Measurements from ENCODE around the gene CCDC183.

Gene CCDC183

GRCh38 chr9:136824496-136825225, 28.5 kb downstream of the CCDC183 start:
- Histone ChIP-seq H3K9ac (ENCODE audit: low read depth in 1 of 2, low read length in 2 of 2) (no peak overlapping the region), H3K27ac (ENCODE audit: low read depth in 2 of 2, low read length in 2 of 2) (no peak overlapping the region), H3K36me3 (ENCODE audit: control insufficient read depth in 2 of 2, insufficient read depth in 2 of 2, low read length in 2 of 2) (peaks cover 33 to 46% of the 10 kb centered on the region in 2 donors), H3K4me3 (ENCODE audit: low read length in 2 of 2) (no peak overlapping the region), H3K27me3 (ENCODE audit: control insufficient read depth in 2 of 2, insufficient read depth in 2 of 2, low read length in 2 of 2) (no peaks in the 10 kb centered on the region), H3K9me3 (ENCODE audit: control insufficient read depth in 2 of 2, low read length in 2 of 2) (no peaks in the 10 kb centered on the region), H3K4me1 (ENCODE audit: control insufficient read depth in 2 of 2, insufficient read depth in 2 of 2, low read length in 2 of 2) (no peaks in the 10 kb centered on the region)

GRCh38 chr9:136825295-136826187, 29.4 kb downstream of the CCDC183 start:
- no peak overlapping the region for H3K9ac ChIP-seq (ENCODE audit: low read depth in 1 of 2, low read length in 2 of 2)
- H3K4me3 ChIP-seq (ENCODE audit: low read length in 2 of 2) = no peak overlapping the region
- H3K36me3 ChIP-seq (ENCODE audit: control insufficient read depth in 2 of 2, insufficient read depth in 2 of 2, low read length in 2 of 2) = peaks cover 41 to 54% of the 10 kb centered on the region in 2 donors
- H3K4me1 ChIP-seq (ENCODE audit: control insufficient read depth in 2 of 2, insufficient read depth in 2 of 2, low read length in 2 of 2) = no peaks in the 10 kb centered on the region
- no peaks in the 10 kb centered on the region for H3K9me3 ChIP-seq (ENCODE audit: control insufficient read depth in 2 of 2, low read length in 2 of 2)
- H3K27me3 ChIP-seq (ENCODE audit: control insufficient read depth in 2 of 2, insufficient read depth in 2 of 2, low read length in 2 of 2) = no peaks in the 10 kb centered on the region
- no peak overlapping the region for H3K27ac ChIP-seq (ENCODE audit: low read depth in 2 of 2, low read length in 2 of 2)

GRCh38 chr9:136826188-136826541, 30.0 kb downstream of the CCDC183 start:
- H3K36me3 ChIP-seq (ENCODE audit: control insufficient read depth in 2 of 2, insufficient read depth in 2 of 2, low read length in 2 of 2) = peaks cover 47 to 58% of the 10 kb centered on the region in 2 donors
- no peak overlapping the region for H3K27ac ChIP-seq (ENCODE audit: low read depth in 2 of 2, low read length in 2 of 2)
- no peak overlapping the region for H3K4me3 ChIP-seq (ENCODE audit: low read length in 2 of 2)
- H3K9ac ChIP-seq (ENCODE audit: low read depth in 1 of 2, low read length in 2 of 2) = no peak overlapping the region
- H3K4me1 ChIP-seq (ENCODE audit: control insufficient read depth in 2 of 2, insufficient read depth in 2 of 2, low read length in 2 of 2) = no peaks in the 10 kb centered on the region
- H3K9me3 ChIP-seq (ENCODE audit: control insufficient read depth in 2 of 2, low read length in 2 of 2) = no peaks in the 10 kb centered on the region
- no peaks in the 10 kb centered on the region for H3K27me3 ChIP-seq (ENCODE audit: control insufficient read depth in 2 of 2, insufficient read depth in 2 of 2, low read length in 2 of 2)

GRCh38 chr9:136826703-136827582, 30.8 kb downstream of the CCDC183 start:
- H3K27ac ChIP-seq (ENCODE audit: low read depth in 2 of 2, low read length in 2 of 2) = no peak overlapping the region
- H3K9ac ChIP-seq (ENCODE audit: low read depth in 1 of 2, low read length in 2 of 2) = no peak overlapping the region
- peaks cover 54 to 65% of the 10 kb centered on the region in 2 donors for H3K36me3 ChIP-seq (ENCODE audit: control insufficient read depth in 2 of 2, insufficient read depth in 2 of 2, low read length in 2 of 2)
- H3K4me1 ChIP-seq (ENCODE audit: control insufficient read depth in 2 of 2, insufficient read depth in 2 of 2, low read length in 2 of 2) = no peaks in the 10 kb centered on the region
- H3K4me3 ChIP-seq (ENCODE audit: low read length in 2 of 2) = no peak overlapping the region
- no peaks in the 10 kb centered on the region for H3K9me3 ChIP-seq (ENCODE audit: control insufficient read depth in 2 of 2, low read length in 2 of 2)
- no peaks in the 10 kb centered on the region for H3K27me3 ChIP-seq (ENCODE audit: control insufficient read depth in 2 of 2, insufficient read depth in 2 of 2, low read length in 2 of 2)

GRCh38 chr9:136827794-136828473, 31.8 kb downstream of the CCDC183 start:
- Histone ChIP-seq H3K36me3 (ENCODE audit: control insufficient read depth in 2 of 2, insufficient read depth in 2 of 2, low read length in 2 of 2) (peaks cover 58 to 74% of the 10 kb centered on the region in 2 donors), H3K4me3 (ENCODE audit: low read length in 2 of 2) (no peak overlapping the region), H3K4me1 (ENCODE audit: control insufficient read depth in 2 of 2, insufficient read depth in 2 of 2, low read length in 2 of 2) (no peaks in the 10 kb centered on the region), H3K9me3 (ENCODE audit: control insufficient read depth in 2 of 2, low read length in 2 of 2) (no peaks in the 10 kb centered on the region), H3K27ac (ENCODE audit: low read depth in 2 of 2, low read length in 2 of 2) (no peak overlapping the region), H3K27me3 (ENCODE audit: control insufficient read depth in 2 of 2, insufficient read depth in 2 of 2, low read length in 2 of 2) (no peaks in the 10 kb centered on the region), H3K9ac (ENCODE audit: low read depth in 1 of 2, low read length in 2 of 2) (no peak overlapping the region)

GRCh38 chr9:136828474-136829140, 32.5 kb downstream of the CCDC183 start:
- Histone ChIP-seq H3K27me3 (ENCODE audit: control insufficient read depth in 2 of 2, insufficient read depth in 2 of 2, low read length in 2 of 2) (no peaks in the 10 kb centered on the region), H3K9me3 (ENCODE audit: control insufficient read depth in 2 of 2, low read length in 2 of 2) (no peaks in the 10 kb centered on the region), H3K9ac (ENCODE audit: low read depth in 1 of 2, low read length in 2 of 2) (no peak overlapping the region), H3K36me3 (ENCODE audit: control insufficient read depth in 2 of 2, insufficient read depth in 2 of 2, low read length in 2 of 2) (peaks cover 58 to 71% of the 10 kb centered on the region in 2 donors), H3K4me3 (ENCODE audit: low read length in 2 of 2) (no peak overlapping the region), H3K4me1 (ENCODE audit: control insufficient read depth in 2 of 2, insufficient read depth in 2 of 2, low read length in 2 of 2) (no peaks in the 10 kb centered on the region), H3K27ac (ENCODE audit: low read depth in 2 of 2, low read length in 2 of 2) (no peak overlapping the region)

GRCh38 chr9:136829412-136829811, 33.3 kb downstream of the CCDC183 start:
- Histone ChIP-seq H3K9ac (ENCODE audit: low read depth in 1 of 2, low read length in 2 of 2) (no peak overlapping the region), H3K4me3 (ENCODE audit: low read length in 2 of 2) (no peak overlapping the region), H3K9me3 (ENCODE audit: control insufficient read depth in 2 of 2, low read length in 2 of 2) (no peaks in the 10 kb centered on the region), H3K27ac (ENCODE audit: low read depth in 2 of 2, low read length in 2 of 2) (no peak overlapping the region), H3K36me3 (ENCODE audit: control insufficient read depth in 2 of 2, insufficient read depth in 2 of 2, low read length in 2 of 2) (peaks cover 58 to 66% of the 10 kb centered on the region in 2 donors), H3K4me1 (ENCODE audit: control insufficient read depth in 2 of 2, insufficient read depth in 2 of 2, low read length in 2 of 2) (no peaks in the 10 kb centered on the region), H3K27me3 (ENCODE audit: control insufficient read depth in 2 of 2, insufficient read depth in 2 of 2, low read length in 2 of 2) (no peaks in the 10 kb centered on the region)

GRCh38 chr9:136829981-136830885, 34.1 kb downstream of the CCDC183 start:
- H3K9ac ChIP-seq (ENCODE audit: low read depth in 1 of 2, low read length in 2 of 2) = no peak overlapping the region
- no peaks in the 10 kb centered on the region for H3K9me3 ChIP-seq (ENCODE audit: control insufficient read depth in 2 of 2, low read length in 2 of 2)
- no peak overlapping the region for H3K4me3 ChIP-seq (ENCODE audit: low read length in 2 of 2)
- no peaks in the 10 kb centered on the region for H3K27me3 ChIP-seq (ENCODE audit: control insufficient read depth in 2 of 2, insufficient read depth in 2 of 2, low read length in 2 of 2)
- peaks cover 52 to 62% of the 10 kb centered on the region in 2 donors for H3K36me3 ChIP-seq (ENCODE audit: control insufficient read depth in 2 of 2, insufficient read depth in 2 of 2, low read length in 2 of 2)
- H3K4me1 ChIP-seq (ENCODE audit: control insufficient read depth in 2 of 2, insufficient read depth in 2 of 2, low read length in 2 of 2) = no peaks in the 10 kb centered on the region
- H3K27ac ChIP-seq (ENCODE audit: low read depth in 2 of 2, low read length in 2 of 2) = no peak overlapping the region
